ENCODE measurements around the gene SYNE1. TPM values are rescaled to one million over a fixed set of nuclear protein-coding genes. Genes with fewer than 3 reads are reported as not detected.

SYNE1 gene
- total RNA-seq, 4 donors from 2014 or later: 78.9 to 352 (median 113) TPM

- no peak for TF ChIP-seq CTCF (IDR thresholded peaks at IDR 0.05)
- DNase-seq (ENCODE audit: low spot score): no peak
- no peak for ATAC-seq (ENCODE audit: low FRiP score)
Measured at GRCh38 chr6:152356662-152357061, 280.5 kb downstream of the SYNE1 start.

- DNase-seq (ENCODE audit: low spot score) (no peak), ATAC-seq (ENCODE audit: low FRiP score) (no peak)
- no peak for TF ChIP-seq CTCF (IDR thresholded peaks at IDR 0.05)
Measured at GRCh38 chr6:152356016-152356415, 281.1 kb downstream of the SYNE1 start.

GRCh38 chr6:152355166-152355565 lies 282.0 kb downstream of the SYNE1 start:
- ATAC-seq (ENCODE audit: low FRiP score) (no peak), DNase-seq (ENCODE audit: low spot score) (no peak)
- TF ChIP-seq CTCF (IDR thresholded peaks at IDR 0.05): no peak

- ATAC-seq (ENCODE audit: low FRiP score) (no peak), DNase-seq (ENCODE audit: low spot score) (no peak)
- TF ChIP-seq CTCF (IDR thresholded peaks at IDR 0.05): no peak
Measured at GRCh38 chr6:152353440-152353839, 283.7 kb downstream of the SYNE1 start.

- no peak for DNase-seq (ENCODE audit: low spot score)
- no peak for ATAC-seq (ENCODE audit: low FRiP score)
- no peak for TF ChIP-seq CTCF (IDR thresholded peaks at IDR 0.05)
Measured at GRCh38 chr6:152351742-152352141, 285.4 kb downstream of the SYNE1 start.

GRCh38 chr6:152351110-152351509 lies 286.1 kb downstream of the SYNE1 start:
- ATAC-seq (ENCODE audit: low FRiP score) (no peak), DNase-seq (ENCODE audit: low spot score) (no peak)
- TF ChIP-seq CTCF (IDR thresholded peaks at IDR 0.05): no peak

- TF ChIP-seq CTCF (IDR thresholded peaks at IDR 0.05): no peak
- no peak for DNase-seq (ENCODE audit: low spot score)
- ATAC-seq (ENCODE audit: low FRiP score): no peak
Measured at GRCh38 chr6:152348116-152348515, 289.0 kb downstream of the SYNE1 start.
